Endodermal cell (in vitro differentiated cells): ENCODE measurements around the gene MAP3K1. TPM values are rescaled to one million over a fixed set of nuclear protein-coding genes. Genes with fewer than 3 reads are reported as not detected.

Source experiments
- DNase-seq: peaks from one replicate; pipeline ENCODE4 v3.0.0-alpha.2; 2017
- H3K27ac ChIP-seq: 2 replicates; pipeline ENCODE4 v1.5.1; 2013; ENCODE audit warnings: mild to moderate bottlenecking, low read depth, low read length, moderate library complexity
- H3K27me3 ChIP-seq: 2 replicates; pipeline ENCODE4 v1.6.1; 2013; ENCODE audit warnings: mild to moderate bottlenecking, low read length, moderate library complexity; ENCODE audit not compliant: insufficient read depth, control insufficient read depth, poor library complexity, severe bottlenecking
- H3K36me3 ChIP-seq: 2 replicates; pipeline ENCODE4 v1.7.0; 2013; ENCODE audit warnings: mild to moderate bottlenecking, low read length, moderate library complexity; ENCODE audit not compliant: control insufficient read depth, insufficient read depth
- H3K4me1 ChIP-seq: one replicate; pipeline ENCODE4 v1.7.0; 2013; ENCODE audit warnings: low read length; ENCODE audit not compliant: control insufficient read depth, insufficient read depth
- H3K4me3 ChIP-seq: 2 replicates; pipeline ENCODE4 v1.5.1; 2013; ENCODE audit warnings: mild to moderate bottlenecking, low read length, moderate library complexity
- H3K9ac ChIP-seq: 2 replicates; pipeline ENCODE4 v1.6.1; 2013; ENCODE audit warnings: mild to moderate bottlenecking, low read length, moderate library complexity; ENCODE audit not compliant: poor library complexity, severe bottlenecking; ENCODE audit errors: extremely low read depth
- H3K9me3 ChIP-seq: 2 replicates; pipeline ENCODE4 v1.6.1; 2013; ENCODE audit warnings: mild to moderate bottlenecking, low read length, moderate library complexity; ENCODE audit not compliant: control insufficient read depth
- H3K27ac Mint-ChIP-seq: 2 replicates; pipeline ENCODE4 v1.8.0; 2020; ENCODE audit warnings: mixed read lengths
- H3K27me3 Mint-ChIP-seq: 2 replicates; pipeline ENCODE4 v1.8.0; 2021; ENCODE audit warnings: mild to moderate bottlenecking, mixed read lengths; ENCODE audit not compliant: insufficient read depth
- H3K36me3 Mint-ChIP-seq: 2 replicates; pipeline ENCODE4 v1.8.0; 2020; ENCODE audit warnings: low read depth, mixed read lengths
- H3K4me1 Mint-ChIP-seq: 2 replicates; pipeline ENCODE4 v1.8.0; 2020; ENCODE audit warnings: mixed read lengths
- H3K4me3 Mint-ChIP-seq: 2 replicates; pipeline ENCODE4 v1.8.0; 2020; ENCODE audit warnings: mild to moderate bottlenecking, moderate library complexity, mixed read lengths
- H3K9me3 Mint-ChIP-seq: 2 replicates; pipeline ENCODE4 v1.8.0; 2020; ENCODE audit warnings: mild to moderate bottlenecking, mixed read lengths
- CTCF ChIP-seq: fragments of 200-600 bp; sonication (generic); conservative IDR thresholded peaks from 2 replicates; pipeline ENCODE4 v1.5.0; 2021; ENCODE audit warnings: antibody characterized with exemption, mild to moderate bottlenecking
- WGBS, 2 experiments: methylation state at CpG; one replicate each; pipeline versions ENCODE4 v1.1.5 to v1.1.7; 2013; ENCODE audit warnings: missing lambda C conversion rate in 2 of 2, mixed read lengths in 1 of 2; ENCODE audit not compliant: insufficient coverage in 1 of 2, insufficient read length in 1 of 2; 5-methylcytosine and 5-hydroxymethylcytosine counted together
- total RNA-seq, 2 donors: library from RNA; stranded (reverse); fragmentation: NEBNext Ultra II Directional in 1 of 2; extraction: Animal tissue kit (Norgen Biotek cat#: 25700) in 1 of 2; gene quantifications; 2 replicates in 1 of 2; 3 replicates in 1 of 2; pipeline ENCODE4 v1.2.1, GENCODE V29; 2021

MAP3K1 gene
- total RNA-seq, 2 donors from 2014 or later, result 18.0 to 23.7 TPM

- H3K9me3 Mint-ChIP-seq, result no peaks in the 10 kb centered on the region
- H3K27ac ChIP-seq, result no peak overlapping the region
- no peak overlapping the region for H3K4me3 ChIP-seq
- no peaks in the 10 kb centered on the region for H3K36me3 ChIP-seq
- DNase-seq, result no peak
- no peak overlapping the region for H3K27ac Mint-ChIP-seq
- no peaks in the 10 kb centered on the region for H3K4me1 ChIP-seq
- WGBS, 2 experiments, result 93 to 100% methylated on average over 1 to 2 of the region's 4 CpGs
- no peak overlapping the region for H3K4me3 Mint-ChIP-seq
- no peak for TF ChIP-seq CTCF
- no peak overlapping the region for H3K9ac ChIP-seq
- peaks cover 7% of the 10 kb centered on the region for H3K27me3 ChIP-seq
- H3K4me1 Mint-ChIP-seq, result peaks cover 1% of the 10 kb centered on the region
- H3K27me3 Mint-ChIP-seq, result peaks cover 7% of the 10 kb centered on the region
- H3K9me3 ChIP-seq, result no peaks in the 10 kb centered on the region
- no peaks in the 10 kb centered on the region for H3K36me3 Mint-ChIP-seq
Observed at GRCh38 chr5:56808211-56808610, 7.1 kb upstream of the MAP3K1 start.

GRCh38 chr5:56810826-56811225 is 4.5 kb upstream of the MAP3K1 start:
- no peak for TF ChIP-seq CTCF
- Histone ChIP-seq H3K36me3 (no peaks in the 10 kb centered on the region), H3K27ac (no peak overlapping the region), H3K9me3 (no peaks in the 10 kb centered on the region), H3K4me1 (peaks cover 4% of the 10 kb centered on the region), H3K9ac (no peak overlapping the region), H3K27me3 (peaks cover 11% of the 10 kb centered on the region), H3K4me3 (no peak overlapping the region)
- Mint-ChIP-seq H3K4me1 (peaks cover 10% of the 10 kb centered on the region), H3K27ac (no peak overlapping the region), H3K36me3 (no peaks in the 10 kb centered on the region), H3K9me3 (no peaks in the 10 kb centered on the region), H3K27me3 (peaks cover 19% of the 10 kb centered on the region), H3K4me3 (no peak overlapping the region)
- WGBS, 2 experiments, result 86 to 100% methylated on average over 1 of the region's 1 CpG
- DNase-seq, result no peak

- DNase-seq, result no peak
- no peaks in the 10 kb centered on the region for H3K36me3 ChIP-seq
- no peak overlapping the region for H3K4me3 ChIP-seq
- peaks cover 19% of the 10 kb centered on the region for H3K27me3 Mint-ChIP-seq
- no peak overlapping the region for H3K27ac Mint-ChIP-seq
- H3K36me3 Mint-ChIP-seq, result no peaks in the 10 kb centered on the region
- no peak overlapping the region for H3K27ac ChIP-seq
- H3K4me1 Mint-ChIP-seq, result peaks cover 12% of the 10 kb centered on the region
- TF ChIP-seq CTCF, result no peak
- H3K27me3 ChIP-seq, result peaks cover 11% of the 10 kb centered on the region
- no peak overlapping the region for H3K9ac ChIP-seq
- H3K9me3 ChIP-seq, result no peaks in the 10 kb centered on the region
- 95% methylated on average over 1 of the region's 1 CpG; no CpG with 5 or more reads in 1 of the 2 experiments for WGBS, 2 experiments
- no peaks in the 10 kb centered on the region for H3K9me3 Mint-ChIP-seq
- no peak overlapping the region for H3K4me3 Mint-ChIP-seq
- H3K4me1 ChIP-seq, result peaks cover 4% of the 10 kb centered on the region
Observed at GRCh38 chr5:56812110-56812509, 3.2 kb upstream of the MAP3K1 start.
